ENCODE results near the gene AGMO.

AGMO gene

GRCh38 chr7:15504351-15504750, 57.5 kb downstream of the AGMO start:
- no peak overlapping the region for H2BK12ac ChIP-seq (ENCODE audit: low read length)
- H3K4me3 ChIP-seq (ENCODE audit: low read length in 2 of 2): no peak overlapping the region

GRCh38 chr7:15503603-15504290, 58.1 kb downstream of the AGMO start:
- Histone ChIP-seq H3K23ac (ENCODE audit: low read depth, low read length, poor library complexity) (no peak overlapping the region), H3K36me3 (replicated peaks in 1 of 2; ENCODE audit: control insufficient read depth in 2 of 2, insufficient read depth in 2 of 2, low read length in 2 of 2) (no peaks in the 10 kb centered on the region), H3K18ac (ENCODE audit: low read length) (no peak overlapping the region), H3K14ac (ENCODE audit: low read length) (no peak overlapping the region), H2BK5ac (ENCODE audit: low read length) (no peak overlapping the region), H2AFZ (ENCODE audit: low read length) (no peak overlapping the region), H2AK5ac (ENCODE audit: low read depth, low read length) (no peak overlapping the region), H3K4me1 (ENCODE audit: control insufficient read depth in 2 of 2, insufficient read depth in 1 of 2, low read depth in 1 of 2, low read length in 2 of 2) (no peaks in the 10 kb centered on the region), H3K9me3 (replicated peaks in 1 of 2; ENCODE audit: control insufficient read depth in 2 of 2, insufficient read depth in 1 of 2, low read depth in 1 of 2, low read length in 2 of 2) (no peaks in the 10 kb centered on the region), H2BK12ac (ENCODE audit: low read length) (no peak overlapping the region), H3K9ac (ENCODE audit: low read depth, low read length, poor library complexity) (no peak overlapping the region), H3K4ac (ENCODE audit: low read length) (no peak overlapping the region), H3K27me3 (ENCODE audit: control insufficient read depth in 3 of 3, insufficient read depth in 3 of 3, low read depth in 1 of 3, low read length in 3 of 3) (no peaks in the 10 kb centered on the region), H3K4me3 (ENCODE audit: low read length in 2 of 2) (no peak overlapping the region), H2BK15ac (ENCODE audit: low read length) (no peak overlapping the region), H4K8ac (ENCODE audit: low read depth, low read length) (no peak overlapping the region), H4K91ac (ENCODE audit: low read depth, low read length, poor library complexity) (no peak overlapping the region), H3K27ac (replicated peaks; ENCODE audit: low read length) (no peak overlapping the region), H3K4me2 (ENCODE audit: insufficient read depth, low read length, poor library complexity, severe bottlenecking) (no peak overlapping the region), H3K79me1 (ENCODE audit: low read depth, low read length) (no peaks in the 10 kb centered on the region), H2BK120ac (ENCODE audit: low read depth, low read length) (no peak overlapping the region)
- no peak for DNase-seq (ENCODE audit: low spot score)
- WGBS, 2 donors (ENCODE audit: extremely low coverage in 2 of 2, insufficient read length in 2 of 2, insufficient replicate concordance in 1 of 2): no CpG with 5 or more reads among the region's 3 CpGs

More at GRCh38 chr7:15504351-15504750, 57.5 kb downstream of the AGMO start:
- Histone ChIP-seq H4K8ac (ENCODE audit: low read depth, low read length) (no peak overlapping the region), H2BK5ac (ENCODE audit: low read length) (no peak overlapping the region), H3K79me1 (ENCODE audit: low read depth, low read length) (no peaks in the 10 kb centered on the region), H3K4ac (ENCODE audit: low read length) (no peak overlapping the region), H3K9me3 (replicated peaks in 1 of 2; ENCODE audit: control insufficient read depth in 2 of 2, insufficient read depth in 1 of 2, low read depth in 1 of 2, low read length in 2 of 2) (no peaks in the 10 kb centered on the region), H3K27ac (replicated peaks; ENCODE audit: low read length) (no peak overlapping the region), H3K36me3 (replicated peaks in 1 of 2; ENCODE audit: control insufficient read depth in 2 of 2, insufficient read depth in 2 of 2, low read length in 2 of 2) (no peaks in the 10 kb centered on the region), H3K4me1 (ENCODE audit: control insufficient read depth in 2 of 2, insufficient read depth in 1 of 2, low read depth in 1 of 2, low read length in 2 of 2) (no peaks in the 10 kb centered on the region), H3K18ac (ENCODE audit: low read length) (no peak overlapping the region), H2BK15ac (ENCODE audit: low read length) (no peak overlapping the region), H3K14ac (ENCODE audit: low read length) (no peak overlapping the region), H3K27me3 (ENCODE audit: control insufficient read depth in 3 of 3, insufficient read depth in 3 of 3, low read depth in 1 of 3, low read length in 3 of 3) (no peaks in the 10 kb centered on the region), H2AK5ac (ENCODE audit: low read depth, low read length) (no peak overlapping the region), H2BK120ac (ENCODE audit: low read depth, low read length) (no peak overlapping the region), H3K23ac (ENCODE audit: low read depth, low read length, poor library complexity) (no peak overlapping the region), H4K91ac (ENCODE audit: low read depth, low read length, poor library complexity) (no peak overlapping the region), H3K9ac (ENCODE audit: low read depth, low read length, poor library complexity) (no peak overlapping the region), H3K4me2 (ENCODE audit: insufficient read depth, low read length, poor library complexity, severe bottlenecking) (no peak overlapping the region), H2AFZ (ENCODE audit: low read length) (no peak overlapping the region)
- no CpG with 5 or more reads among the region's 4 CpGs for WGBS, 2 donors (ENCODE audit: extremely low coverage in 2 of 2, insufficient read length in 2 of 2, insufficient replicate concordance in 1 of 2)
- DNase-seq (ENCODE audit: low spot score): no peak

- Histone ChIP-seq H2AFZ (ENCODE audit: low read length) (no peak overlapping the region), H4K91ac (ENCODE audit: low read depth, low read length, poor library complexity) (no peak overlapping the region), H3K9me3 (replicated peaks in 1 of 2; ENCODE audit: control insufficient read depth in 2 of 2, insufficient read depth in 1 of 2, low read depth in 1 of 2, low read length in 2 of 2) (no peaks in the 10 kb centered on the region), H2BK12ac (ENCODE audit: low read length) (no peak overlapping the region), H2BK5ac (ENCODE audit: low read length) (no peak overlapping the region), H3K4me2 (ENCODE audit: insufficient read depth, low read length, poor library complexity, severe bottlenecking) (no peak overlapping the region), H3K9ac (ENCODE audit: low read depth, low read length, poor library complexity) (no peak overlapping the region), H3K27ac (replicated peaks; ENCODE audit: low read length) (no peak overlapping the region), H2BK15ac (ENCODE audit: low read length) (no peak overlapping the region), H2BK120ac (ENCODE audit: low read depth, low read length) (no peak overlapping the region), H3K18ac (ENCODE audit: low read length) (no peak overlapping the region), H3K4me1 (ENCODE audit: control insufficient read depth in 2 of 2, insufficient read depth in 1 of 2, low read depth in 1 of 2, low read length in 2 of 2) (no peaks in the 10 kb centered on the region), H3K79me1 (ENCODE audit: low read depth, low read length) (no peaks in the 10 kb centered on the region), H3K23ac (ENCODE audit: low read depth, low read length, poor library complexity) (no peak overlapping the region), H3K4ac (ENCODE audit: low read length) (no peak overlapping the region), H3K4me3 (ENCODE audit: low read length in 2 of 2) (no peak overlapping the region), H3K27me3 (ENCODE audit: control insufficient read depth in 3 of 3, insufficient read depth in 3 of 3, low read depth in 1 of 3, low read length in 3 of 3) (no peaks in the 10 kb centered on the region), H2AK5ac (ENCODE audit: low read depth, low read length) (no peak overlapping the region), H3K36me3 (replicated peaks in 1 of 2; ENCODE audit: control insufficient read depth in 2 of 2, insufficient read depth in 2 of 2, low read length in 2 of 2) (no peaks in the 10 kb centered on the region), H4K8ac (ENCODE audit: low read depth, low read length) (no peak overlapping the region), H3K14ac (ENCODE audit: low read length) (no peak overlapping the region)
- DNase-seq (ENCODE audit: low spot score): no peak
- no CpG with 5 or more reads among the region's 4 CpGs for WGBS, 2 donors (ENCODE audit: extremely low coverage in 2 of 2, insufficient read length in 2 of 2, insufficient replicate concordance in 1 of 2)
These were observed 63.4 kb downstream of the AGMO start for GRCh38 chr7:15498465-15498864.

- no peak overlapping the region for H4K8ac ChIP-seq (ENCODE audit: low read depth, low read length)
- H3K4me3 ChIP-seq (ENCODE audit: low read length in 2 of 2): no peak overlapping the region
- no peaks in the 10 kb centered on the region for H3K79me1 ChIP-seq (ENCODE audit: low read depth, low read length)
- no CpG with 5 or more reads among the region's 2 CpGs for WGBS, 2 donors (ENCODE audit: extremely low coverage in 2 of 2, insufficient read length in 2 of 2, insufficient replicate concordance in 1 of 2)
- no peak overlapping the region for H3K18ac ChIP-seq (ENCODE audit: low read length)
- H2BK5ac ChIP-seq (ENCODE audit: low read length): no peak overlapping the region
- H3K27me3 ChIP-seq (ENCODE audit: control insufficient read depth in 3 of 3, insufficient read depth in 3 of 3, low read depth in 1 of 3, low read length in 3 of 3): no peaks in the 10 kb centered on the region
- H3K27ac ChIP-seq (replicated peaks; ENCODE audit: low read length): no peak overlapping the region
- H3K4me2 ChIP-seq (ENCODE audit: insufficient read depth, low read length, poor library complexity, severe bottlenecking): no peak overlapping the region
- H3K4ac ChIP-seq (ENCODE audit: low read length): no peak overlapping the region
- no peak for DNase-seq (ENCODE audit: low spot score)
- no peaks in the 10 kb centered on the region for H3K4me1 ChIP-seq (ENCODE audit: control insufficient read depth in 2 of 2, insufficient read depth in 1 of 2, low read depth in 1 of 2, low read length in 2 of 2)
- H2AK5ac ChIP-seq (ENCODE audit: low read depth, low read length): no peak overlapping the region
- no peak overlapping the region for H3K9ac ChIP-seq (ENCODE audit: low read depth, low read length, poor library complexity)
- no peak overlapping the region for H3K14ac ChIP-seq (ENCODE audit: low read length)
- no peak overlapping the region for H2AFZ ChIP-seq (ENCODE audit: low read length)
- H3K9me3 ChIP-seq (replicated peaks in 1 of 2; ENCODE audit: control insufficient read depth in 2 of 2, insufficient read depth in 1 of 2, low read depth in 1 of 2, low read length in 2 of 2): no peaks in the 10 kb centered on the region
- H2BK120ac ChIP-seq (ENCODE audit: low read depth, low read length): no peak overlapping the region
- H2BK15ac ChIP-seq (ENCODE audit: low read length): no peak overlapping the region
- no peaks in the 10 kb centered on the region for H3K36me3 ChIP-seq (replicated peaks in 1 of 2; ENCODE audit: control insufficient read depth in 2 of 2, insufficient read depth in 2 of 2, low read length in 2 of 2)
- H2BK12ac ChIP-seq (ENCODE audit: low read length): no peak overlapping the region
- H3K23ac ChIP-seq (ENCODE audit: low read depth, low read length, poor library complexity): no peak overlapping the region
- no peak overlapping the region for H4K91ac ChIP-seq (ENCODE audit: low read depth, low read length, poor library complexity)
These were observed 66.6 kb downstream of the AGMO start for GRCh38 chr7:15495170-15495569.
